Thoracic aorta (tissue), 2 donors: ENCODE data around the gene FOXP1. TPM values are rescaled to one million over a fixed set of nuclear protein-coding genes. Genes with fewer than 3 reads are reported as not detected.

Experiments used
- ATAC-seq: fragments of 150-250 bp; one replicate; pipeline ENCODE4 v1.8.0; 2017; ENCODE audit warnings: low read depth; ENCODE audit not compliant: insufficient number of reproducible peaks, low FRiP score
- DNase-seq: peaks from one replicate; pipeline ENCODE4 v3.0.0-alpha.2; 2020; ENCODE audit warnings: low spot score
- H3K27ac ChIP-seq, 2 donors: fragments of 200-600 bp; sonication (generic); 1 replicate in 1 of 2; 2 replicates in 1 of 2; pipeline ENCODE4 v1.5.1; 2016; ENCODE audit warnings: mild to moderate bottlenecking in 2 of 2, moderate library complexity in 2 of 2
- H3K27me3 ChIP-seq: fragments of 200-600 bp; sonication (generic); replicated peaks from 2 replicates; pipeline ENCODE4 v1.6.0; 2016; ENCODE audit warnings: mild to moderate bottlenecking; ENCODE audit not compliant: insufficient read depth
- H3K36me3 ChIP-seq: fragments of 200-600 bp; sonication (generic); one replicate; pipeline ENCODE4 v1.5.1; 2016
- H3K4me1 ChIP-seq, 2 donors: fragments of 200-600 bp; sonication (generic); 1 replicate in 1 of 2; 2 replicates in 1 of 2; pipeline versions ENCODE4 v1.5.1 to v1.6.0; 2016; ENCODE audit warnings: low read depth in 2 of 2, mild to moderate bottlenecking in 1 of 2; ENCODE audit not compliant: control insufficient read depth in 1 of 2
- H3K4me3 ChIP-seq: fragments of 200-600 bp; sonication (generic); 2 replicates; pipeline ENCODE4 v1.5.1; 2016; ENCODE audit warnings: mild to moderate bottlenecking
- H3K9me3 ChIP-seq: fragments of 200-600 bp; sonication (generic); 2 replicates; pipeline ENCODE4 v1.5.1; 2016
- CTCF ChIP-seq: fragments of 200-600 bp; sonication (generic); IDR thresholded peaks from one replicate; pipeline ENCODE4 v1.5.1; 2019; ENCODE audit warnings: antibody characterized with exemption
- total RNA-seq, 2 donors: library from RNA; depleted of rRNA; stranded (reverse); fragments of >200 nt; gene quantifications; one replicate each; pipeline versions ENCODE4 v1.1.0 to v1.2.3, GENCODE V29; 2016

The FOXP1 gene
- total RNA-seq, 2 donors from 2014 or later = 176 to 255 TPM

GRCh38 chr3:71000483-71000882 is 583.0 kb downstream of the FOXP1 start:
- Histone ChIP-seq H3K27me3 (no peaks in the 10 kb centered on the region), H3K36me3 (no peaks in the 10 kb centered on the region), H3K4me1 (peaks cover 28 to 54% of the 10 kb centered on the region in 2 donors), H3K27ac (no peak overlapping the region), H3K9me3 (no peaks in the 10 kb centered on the region), H3K4me3 (no peak overlapping the region)
- no peak for TF ChIP-seq CTCF
- ATAC-seq (no peak), DNase-seq (no peak)

- Histone ChIP-seq H3K27ac (no peak overlapping the region), H3K4me3 (no peak overlapping the region), H3K27me3 (no peaks in the 10 kb centered on the region), H3K36me3 (no peaks in the 10 kb centered on the region), H3K4me1 (peaks cover 27 to 48% of the 10 kb centered on the region in 2 donors), H3K9me3 (no peaks in the 10 kb centered on the region)
- no peak for TF ChIP-seq CTCF
- DNase-seq (no peak), ATAC-seq (no peak)
Measured at GRCh38 chr3:70999730-71000129, 583.8 kb downstream of the FOXP1 start.

GRCh38 chr3:70996082-70996481 is 587.4 kb downstream of the FOXP1 start:
- no peak for ATAC-seq

GRCh38 chr3:70994644-70995043 is 588.9 kb downstream of the FOXP1 start:
- no peaks in the 10 kb centered on the region for H3K9me3 ChIP-seq

More at GRCh38 chr3:70996082-70996481, 587.4 kb downstream of the FOXP1 start:
- DNase-seq = no peak
- H3K4me3 ChIP-seq = no peak overlapping the region
- H3K9me3 ChIP-seq = no peaks in the 10 kb centered on the region
- H3K27me3 ChIP-seq = no peaks in the 10 kb centered on the region
- H3K27ac ChIP-seq = no peak overlapping the region
- no peak for TF ChIP-seq CTCF
- no peaks in the 10 kb centered on the region for H3K36me3 ChIP-seq
- H3K4me1 ChIP-seq = peaks cover 32 to 42% of the 10 kb centered on the region in 2 donors

GRCh38 chr3:70992562-70993204 is 590.8 kb downstream of the FOXP1 start:
- no peak for ATAC-seq
- Histone ChIP-seq H3K27me3 (no peaks in the 10 kb centered on the region), H3K4me3 (no peak overlapping the region), H3K4me1 (peaks cover 47 to 57% of the 10 kb centered on the region in 2 donors), H3K9me3 (no peaks in the 10 kb centered on the region), H3K36me3 (peaks cover 2% of the 10 kb centered on the region), H3K27ac (peak overlapping the region; percentile 46 to 87)
- DNase-seq = no peak
- no peak for TF ChIP-seq CTCF

More at GRCh38 chr3:70994644-70995043, 588.9 kb downstream of the FOXP1 start:
- no peak for DNase-seq
- Histone ChIP-seq H3K27ac (peak overlapping the region in 1 of 2 donors; percentile 16), H3K4me1 (peaks cover 37 to 50% of the 10 kb centered on the region in 2 donors), H3K36me3 (no peaks in the 10 kb centered on the region), H3K27me3 (no peaks in the 10 kb centered on the region), H3K4me3 (no peak overlapping the region)
- no peak for ATAC-seq
- TF ChIP-seq CTCF = no peak
